ENCODE data around the gene ITPR1. TPM values are rescaled to one million over a fixed set of nuclear protein-coding genes. Genes with fewer than 3 reads are reported as not detected.

The ITPR1 gene
- total RNA-seq, 1 experiment from 2014 or later = 16.7 TPM

DNA sequence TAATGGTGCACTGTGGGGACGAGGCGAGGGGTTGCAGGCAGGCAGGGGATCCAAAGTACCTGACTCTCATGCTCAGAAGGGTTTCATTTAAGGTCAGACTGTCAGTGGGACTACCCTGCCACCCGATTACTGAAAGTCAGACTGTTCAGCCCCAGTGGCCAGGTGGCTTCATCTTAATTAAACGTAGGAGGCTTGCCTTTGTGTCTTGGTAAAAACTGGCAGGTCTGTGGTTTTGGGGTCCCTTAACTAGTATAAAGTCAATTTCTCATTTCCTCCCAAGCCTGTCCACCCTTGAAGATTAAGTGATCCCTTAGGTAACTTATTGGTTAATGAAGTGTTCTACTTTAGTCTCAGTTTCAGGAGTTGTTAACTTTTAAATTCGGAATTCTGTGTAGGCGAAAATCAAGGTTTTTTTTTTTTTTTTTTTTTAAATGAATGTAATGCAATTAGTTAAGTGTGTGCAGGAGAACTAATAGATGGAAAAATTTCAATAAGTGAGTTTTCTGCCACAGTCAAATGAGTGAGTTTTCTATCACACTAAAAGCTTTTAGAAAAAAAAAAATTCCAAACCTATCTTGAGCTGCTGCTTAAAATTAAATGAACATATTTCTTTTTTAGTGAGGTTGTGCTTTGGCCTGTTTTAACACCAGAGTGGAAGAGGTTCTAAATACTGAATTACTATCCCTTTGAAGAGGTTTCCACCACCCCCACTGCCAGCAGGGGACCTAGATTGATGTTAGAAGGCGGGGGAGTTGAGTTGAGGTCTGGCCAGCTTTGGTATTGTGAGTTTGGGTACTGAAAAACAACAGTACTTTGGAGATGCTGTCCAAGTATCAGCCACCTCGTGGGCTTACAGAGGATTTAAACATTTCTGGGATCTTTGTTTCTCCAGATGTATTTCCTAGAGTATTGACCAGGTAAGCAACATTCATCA, 15.2 kb downstream of the ITPR1 start:
- no peak for DNase-seq (ENCODE audit: low read depth)

DNA sequence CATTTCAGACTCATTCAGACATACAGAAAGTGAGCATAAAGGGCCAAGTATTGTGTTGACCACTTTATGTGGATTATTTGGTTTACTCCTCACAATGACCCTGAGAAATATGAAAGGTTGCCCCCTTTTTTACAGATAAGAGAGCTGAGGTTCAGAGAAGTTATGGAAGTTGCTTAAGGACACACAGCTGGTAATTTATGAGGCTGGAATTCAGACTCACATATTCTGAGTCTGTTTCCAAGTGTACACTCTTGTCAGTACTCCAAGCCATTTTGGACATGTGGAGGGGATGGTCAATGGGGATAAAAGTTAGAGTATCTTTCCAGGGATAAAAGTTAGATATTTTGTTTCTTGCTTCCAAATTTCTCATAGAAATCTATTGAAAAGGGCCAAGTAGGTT, 15.9 kb downstream of the ITPR1 start:
- no peak for DNase-seq (ENCODE audit: low read depth)

- no peak for DNase-seq (ENCODE audit: low read depth)
Observed at GRCh38 chr3:4509983-4510755, 17.0 kb downstream of the ITPR1 start.

DNA sequence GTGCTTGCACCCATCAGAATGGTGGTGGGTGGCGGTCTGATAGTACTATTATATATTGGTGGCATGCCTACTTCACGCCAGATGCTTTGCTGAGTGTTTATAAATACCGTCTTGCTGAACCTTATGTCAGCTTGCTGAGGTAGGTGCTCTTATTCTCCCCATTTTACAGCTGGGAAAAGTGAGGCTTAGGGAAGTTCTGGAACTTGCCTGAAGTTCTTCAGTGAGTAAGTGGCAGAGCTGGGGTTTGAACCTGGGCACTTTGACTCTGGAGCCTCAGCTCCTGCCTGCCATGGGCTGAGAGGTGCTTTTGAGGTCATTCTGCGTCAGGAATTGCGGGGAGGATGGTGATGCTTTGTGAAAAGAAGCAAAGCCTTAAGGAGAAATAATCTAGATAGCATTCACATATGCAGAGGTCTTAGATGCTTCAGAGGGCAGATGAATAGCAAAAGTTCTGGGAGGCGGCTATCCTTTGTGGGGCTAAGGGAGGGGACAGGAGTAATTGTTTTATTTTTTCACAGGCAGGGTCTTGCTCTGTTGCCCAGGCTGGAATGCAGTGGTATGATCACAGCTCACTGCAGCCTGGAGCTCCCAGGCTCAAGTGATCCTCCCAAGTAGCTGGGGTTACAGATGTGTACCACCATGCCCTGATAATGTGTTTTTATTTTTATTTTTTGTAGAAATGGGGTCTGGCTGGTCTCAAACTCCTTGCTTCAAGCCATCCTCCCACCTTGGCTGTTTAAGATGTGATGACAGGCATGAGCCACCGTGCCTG, 18.5 kb downstream of the ITPR1 start:
- DNase-seq (ENCODE audit: low read depth) = no peak

DNA sequence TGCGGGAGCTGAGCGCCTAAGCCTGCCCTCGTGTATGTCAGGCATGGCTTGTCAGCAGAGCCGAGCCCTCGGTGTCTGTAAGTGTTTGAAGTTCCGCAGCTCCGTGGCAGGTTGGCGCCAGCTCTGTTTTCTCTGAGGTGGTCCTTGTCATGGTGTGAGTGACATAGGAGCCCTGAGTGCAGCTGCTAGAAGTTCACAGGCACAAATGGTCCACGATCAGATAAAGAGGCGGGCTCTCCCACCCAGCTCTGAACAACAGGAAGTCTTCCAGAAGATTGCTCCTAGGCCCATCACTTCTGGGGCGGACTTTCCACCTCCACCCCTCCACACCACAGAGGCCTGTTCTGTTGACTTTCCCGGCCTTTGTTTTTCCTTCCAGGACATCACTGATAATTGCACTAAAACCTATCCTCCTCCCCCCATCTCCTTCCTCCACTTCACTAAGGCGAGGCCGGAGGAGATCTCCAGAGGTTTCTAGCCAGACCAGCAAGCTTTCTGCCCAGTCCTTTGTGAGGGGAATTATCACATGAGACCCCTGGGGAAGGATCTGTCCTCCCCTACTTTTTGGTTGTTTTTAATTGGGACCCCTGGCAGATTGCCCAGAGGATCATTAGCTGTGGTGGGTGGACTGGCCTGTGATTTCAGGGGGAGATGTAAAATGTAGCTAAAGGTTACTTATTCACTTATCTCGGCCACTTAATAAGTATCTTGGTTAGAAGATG, 19.9 kb downstream of the ITPR1 start:
- DNase-seq (ENCODE audit: low read depth) = no peak

DNA sequence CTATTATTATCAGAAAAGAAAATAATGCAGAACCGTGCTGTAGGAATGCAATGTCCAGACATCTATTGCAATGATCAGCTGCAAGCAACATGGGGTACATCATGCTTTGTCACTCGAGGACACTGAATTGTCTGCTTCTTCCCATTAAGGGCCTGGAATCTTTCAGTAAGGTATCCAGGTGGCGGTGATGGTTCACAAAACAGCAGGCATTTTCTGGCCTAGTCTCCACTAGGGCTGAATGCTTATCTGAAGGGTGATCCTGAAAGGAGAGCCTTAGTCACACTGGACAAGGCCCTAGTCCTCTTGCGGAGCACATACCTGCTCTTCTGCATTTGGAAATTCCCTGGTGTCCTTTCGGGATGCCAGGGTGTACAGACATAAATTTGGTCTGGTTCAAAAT, 21.2 kb downstream of the ITPR1 start:
- no peak for DNase-seq (ENCODE audit: low read depth)

- no peak for DNase-seq (ENCODE audit: low read depth)
Observed at GRCh38 chr3:4514916-4515315, 21.8 kb downstream of the ITPR1 start.

DNA sequence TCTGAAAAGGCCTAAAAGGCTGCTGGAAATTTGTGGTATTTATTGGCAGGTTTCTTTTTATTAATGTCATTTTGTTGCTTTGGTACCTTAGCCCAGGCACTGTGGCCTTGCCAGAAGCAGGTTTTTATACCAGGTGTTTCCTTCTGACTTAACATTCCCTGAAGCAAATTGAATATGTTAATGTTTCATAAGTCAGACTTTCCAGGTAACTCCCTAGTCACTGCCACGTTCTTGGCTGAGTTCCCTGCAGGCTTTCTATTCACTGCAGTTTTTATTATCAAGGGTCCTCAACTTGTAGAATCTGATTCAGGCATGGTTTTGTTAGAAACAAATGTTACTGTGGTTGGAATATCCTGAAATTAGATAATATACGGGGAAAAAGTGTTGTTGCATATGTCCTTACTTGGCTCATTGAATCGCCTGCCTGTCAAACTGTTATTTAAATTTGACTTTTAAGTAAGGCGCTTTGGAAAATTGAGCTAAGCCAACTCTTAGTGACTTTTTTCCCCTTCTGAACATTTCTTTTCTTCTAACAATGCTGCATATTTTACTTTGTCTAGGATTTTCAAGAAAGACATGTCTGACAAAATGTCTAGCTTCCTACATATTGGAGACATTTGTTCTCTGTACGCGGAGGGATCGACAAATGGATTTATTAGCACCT, 22.9 kb downstream of the ITPR1 start:
- DNase-seq (ENCODE audit: low read depth) = no peak

GRCh38 chr3:4517093-4517492, 23.9 kb downstream of the ITPR1 start:
- DNase-seq (ENCODE audit: low read depth) = no peak

- no peak for DNase-seq (ENCODE audit: low read depth)
Observed at GRCh38 chr3:4517643-4518311, 24.6 kb downstream of the ITPR1 start.

- DNase-seq (ENCODE audit: low read depth) = no peak
Observed at GRCh38 chr3:4520033-4520816, 27.1 kb downstream of the ITPR1 start.

GRCh38 chr3:4522947-4523346, 29.8 kb downstream of the ITPR1 start:
- no peak for DNase-seq (ENCODE audit: low read depth)

DNA sequence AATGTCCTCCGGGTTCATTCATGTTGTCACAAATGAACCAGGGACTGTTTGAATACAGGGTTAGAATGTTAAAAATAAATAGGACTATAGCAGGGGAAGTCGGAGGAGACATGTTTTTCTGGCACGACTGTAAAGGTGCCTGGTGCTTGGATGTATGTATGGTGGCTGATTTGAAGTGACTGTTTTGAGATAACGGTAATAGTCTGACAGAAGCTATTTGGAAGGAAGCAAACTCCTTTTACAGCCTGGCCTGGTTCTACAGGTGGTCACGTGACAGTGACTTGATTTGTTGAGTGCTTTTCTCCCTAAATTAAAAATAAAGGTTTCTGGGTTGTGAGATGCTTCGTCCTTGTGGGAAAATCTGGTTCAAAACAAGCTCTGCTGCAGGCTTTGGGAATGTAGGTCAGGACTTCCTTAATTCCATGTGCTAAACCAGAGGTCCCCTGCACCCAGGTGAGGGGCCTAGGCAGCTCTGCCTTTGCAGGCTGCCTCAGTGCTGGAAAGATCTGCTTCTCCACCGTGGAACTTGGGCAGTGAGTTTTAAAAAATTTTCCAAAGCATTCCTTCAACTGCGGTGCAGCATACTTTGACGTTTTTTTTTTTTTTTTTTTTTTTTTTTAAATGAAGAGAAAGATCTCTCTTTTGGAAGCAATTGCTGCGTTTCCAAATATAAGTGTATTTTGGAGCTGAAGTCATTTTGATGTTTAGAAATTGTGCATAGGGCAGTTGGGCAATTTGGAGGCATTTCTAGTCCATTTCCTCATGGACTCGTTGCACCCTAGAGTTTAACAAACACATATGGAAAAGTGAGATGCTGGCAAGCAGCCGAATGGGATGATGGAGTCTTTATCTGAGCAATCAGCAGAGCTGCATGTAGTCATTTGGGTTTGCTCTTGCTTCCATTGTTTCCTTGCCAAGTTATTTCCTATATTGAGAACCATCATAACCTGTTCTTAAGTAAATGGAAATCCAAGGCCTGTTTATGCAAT, 30.9 kb downstream of the ITPR1 start:
- no peak for DNase-seq (ENCODE audit: low read depth)

GRCh38 chr3:4525560-4526223, 32.5 kb downstream of the ITPR1 start:
- DNase-seq (ENCODE audit: low read depth) = no peak

- no peak for DNase-seq (ENCODE audit: low read depth)
Observed at GRCh38 chr3:4528320-4528719, 35.2 kb downstream of the ITPR1 start.

GRCh38 chr3:4528819-4529600, 35.9 kb downstream of the ITPR1 start:
- no peak for DNase-seq (ENCODE audit: low read depth)
